NB4 (cell line): ENCODE measurements around the gene CSRNP3.

Experiments
- TF ChIP-seq, protein P1 (sequence below): IDR thresholded peaks from one replicate; pipeline ENCODE4 v1.5.1; 2012; ENCODE audit warnings: low read depth, low read length
- TF ChIP-seq, protein P2 (sequence below): IDR thresholded peaks from 2 replicates; pipeline ENCODE4 v1.6.1; 2011; ENCODE audit warnings: low read depth, low read length

DNA sequence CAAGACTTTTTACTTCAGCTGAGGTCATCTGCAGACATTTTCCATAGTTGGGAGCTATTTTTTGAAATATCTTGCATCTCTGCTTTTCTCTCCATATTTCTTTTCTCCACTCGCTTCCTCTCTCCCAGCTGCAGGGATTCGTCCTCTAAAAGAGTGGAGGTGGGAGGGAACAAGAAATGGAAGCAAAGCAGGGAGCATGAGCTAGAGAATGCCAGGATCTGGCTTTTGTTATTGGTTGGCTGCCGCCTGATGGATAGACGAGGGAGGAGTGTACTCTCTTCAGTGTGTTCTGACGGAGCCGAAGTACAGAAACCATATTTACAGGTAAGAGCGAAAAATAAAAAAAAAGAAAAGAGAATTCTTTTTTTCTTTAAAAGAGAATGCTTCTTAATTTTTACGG lies at the start of gene CSRNP3:
- TF ChIP-seq, protein P1, sequence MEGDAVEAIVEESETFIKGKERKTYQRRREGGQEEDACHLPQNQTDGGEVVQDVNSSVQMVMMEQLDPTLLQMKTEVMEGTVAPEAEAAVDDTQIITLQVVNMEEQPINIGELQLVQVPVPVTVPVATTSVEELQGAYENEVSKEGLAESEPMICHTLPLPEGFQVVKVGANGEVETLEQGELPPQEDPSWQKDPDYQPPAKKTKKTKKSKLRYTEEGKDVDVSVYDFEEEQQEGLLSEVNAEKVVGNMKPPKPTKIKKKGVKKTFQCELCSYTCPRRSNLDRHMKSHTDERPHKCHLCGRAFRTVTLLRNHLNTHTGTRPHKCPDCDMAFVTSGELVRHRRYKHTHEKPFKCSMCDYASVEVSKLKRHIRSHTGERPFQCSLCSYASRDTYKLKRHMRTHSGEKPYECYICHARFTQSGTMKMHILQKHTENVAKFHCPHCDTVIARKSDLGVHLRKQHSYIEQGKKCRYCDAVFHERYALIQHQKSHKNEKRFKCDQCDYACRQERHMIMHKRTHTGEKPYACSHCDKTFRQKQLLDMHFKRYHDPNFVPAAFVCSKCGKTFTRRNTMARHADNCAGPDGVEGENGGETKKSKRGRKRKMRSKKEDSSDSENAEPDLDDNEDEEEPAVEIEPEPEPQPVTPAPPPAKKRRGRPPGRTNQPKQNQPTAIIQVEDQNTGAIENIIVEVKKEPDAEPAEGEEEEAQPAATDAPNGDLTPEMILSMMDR: no peak
- TF ChIP-seq, protein P2, sequence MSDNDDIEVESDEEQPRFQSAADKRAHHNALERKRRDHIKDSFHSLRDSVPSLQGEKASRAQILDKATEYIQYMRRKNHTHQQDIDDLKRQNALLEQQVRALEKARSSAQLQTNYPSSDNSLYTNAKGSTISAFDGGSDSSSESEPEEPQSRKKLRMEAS: no peak
